Fibroblast of the aortic adventitia (primary cell): Measurements from ENCODE around the gene FILIP1. TPM values are rescaled to one million over a fixed set of nuclear protein-coding genes. Genes with fewer than 3 reads are reported as not detected.

Experiments used
- DNase-seq: peaks from one replicate; pipeline ENCODE4 v3.0.0-alpha.2; 2010; ENCODE audit warnings: low read depth
- H3K4me3 ChIP-seq: 2 replicates; pipeline ENCODE4 v1.5.1; 2011; ENCODE audit warnings: low read depth, mild to moderate bottlenecking, control low read depth, low read length, moderate library complexity
- total RNA-seq: library from RNA; depleted of rRNA; stranded (reverse); fragments of >200 nt; gene quantifications from 2 replicates; pipeline ENCODE4 v1.2.3, GENCODE V29; 2012; ENCODE audit warnings: low replicate concordance
- TF ChIP-seq, protein P1 (sequence below): IDR thresholded peaks from 2 replicates; pipeline ENCODE4 v1.5.1; 2011; ENCODE audit warnings: mild to moderate bottlenecking, low read length, control low read depth, inconsistent platforms; ENCODE audit not compliant: insufficient read depth

FILIP1 gene
- total RNA-seq, 1 donor: 0.45 TPM

DNA sequence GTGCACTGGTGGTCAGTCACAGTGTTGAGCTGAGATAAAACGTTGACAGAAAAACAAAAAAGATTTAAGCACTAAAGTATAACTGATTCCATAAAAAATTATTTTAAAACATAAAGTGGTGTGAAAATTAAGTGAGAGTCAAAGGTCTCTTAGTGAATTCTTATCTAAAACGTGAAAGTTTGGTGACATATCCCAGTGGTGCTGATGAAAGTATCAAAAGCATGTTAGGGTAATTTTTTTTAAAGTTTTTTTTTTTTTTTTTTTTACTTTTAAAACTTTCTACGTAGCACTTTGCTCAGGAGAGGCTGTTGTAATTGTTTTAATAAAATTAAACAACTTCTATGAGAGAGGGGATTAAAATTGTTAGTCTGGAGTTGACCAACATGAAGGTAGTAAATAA, 143.4 kb downstream of the FILIP1 start:
- DNase-seq: no peak
- no peak overlapping the region for H3K4me3 ChIP-seq
- TF ChIP-seq, protein P1, sequence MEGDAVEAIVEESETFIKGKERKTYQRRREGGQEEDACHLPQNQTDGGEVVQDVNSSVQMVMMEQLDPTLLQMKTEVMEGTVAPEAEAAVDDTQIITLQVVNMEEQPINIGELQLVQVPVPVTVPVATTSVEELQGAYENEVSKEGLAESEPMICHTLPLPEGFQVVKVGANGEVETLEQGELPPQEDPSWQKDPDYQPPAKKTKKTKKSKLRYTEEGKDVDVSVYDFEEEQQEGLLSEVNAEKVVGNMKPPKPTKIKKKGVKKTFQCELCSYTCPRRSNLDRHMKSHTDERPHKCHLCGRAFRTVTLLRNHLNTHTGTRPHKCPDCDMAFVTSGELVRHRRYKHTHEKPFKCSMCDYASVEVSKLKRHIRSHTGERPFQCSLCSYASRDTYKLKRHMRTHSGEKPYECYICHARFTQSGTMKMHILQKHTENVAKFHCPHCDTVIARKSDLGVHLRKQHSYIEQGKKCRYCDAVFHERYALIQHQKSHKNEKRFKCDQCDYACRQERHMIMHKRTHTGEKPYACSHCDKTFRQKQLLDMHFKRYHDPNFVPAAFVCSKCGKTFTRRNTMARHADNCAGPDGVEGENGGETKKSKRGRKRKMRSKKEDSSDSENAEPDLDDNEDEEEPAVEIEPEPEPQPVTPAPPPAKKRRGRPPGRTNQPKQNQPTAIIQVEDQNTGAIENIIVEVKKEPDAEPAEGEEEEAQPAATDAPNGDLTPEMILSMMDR: no peak

DNA sequence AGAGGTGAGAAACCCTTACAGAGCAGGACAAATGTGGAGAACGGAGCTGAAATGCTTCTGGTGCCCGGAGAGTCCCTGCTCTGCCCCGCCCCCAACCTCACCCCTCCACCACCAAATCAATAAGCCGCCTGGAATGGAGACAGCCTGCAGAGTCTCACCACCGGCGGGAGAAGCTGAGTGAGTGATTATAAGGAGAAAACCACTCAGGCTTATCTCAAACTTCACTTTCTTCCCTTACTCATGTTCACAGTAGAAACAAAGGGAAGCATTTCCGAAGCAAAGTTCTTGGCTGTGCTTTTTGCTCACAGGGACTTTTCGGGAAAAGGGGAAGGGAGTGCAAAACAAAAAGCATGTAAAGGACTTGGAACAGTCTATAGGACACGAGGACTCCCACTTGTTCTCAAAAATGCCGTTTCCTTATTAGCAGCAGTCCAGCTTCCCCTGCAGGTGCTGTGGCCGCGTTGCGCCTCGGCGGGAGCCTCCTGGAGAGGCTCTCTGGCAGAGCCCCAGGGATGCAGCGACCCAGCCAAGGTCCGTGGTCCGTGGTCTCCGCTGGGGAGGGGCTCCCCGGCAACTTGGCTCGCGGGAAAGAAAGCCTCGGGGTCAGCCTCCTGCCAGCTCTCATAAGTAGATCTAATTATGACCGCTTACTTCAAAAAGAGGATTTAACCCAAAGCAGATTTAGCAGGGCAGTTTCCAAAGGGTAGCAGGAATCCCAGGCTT, 144.2 kb downstream of the FILIP1 start:
- TF ChIP-seq, protein P1: no peak

DNA sequence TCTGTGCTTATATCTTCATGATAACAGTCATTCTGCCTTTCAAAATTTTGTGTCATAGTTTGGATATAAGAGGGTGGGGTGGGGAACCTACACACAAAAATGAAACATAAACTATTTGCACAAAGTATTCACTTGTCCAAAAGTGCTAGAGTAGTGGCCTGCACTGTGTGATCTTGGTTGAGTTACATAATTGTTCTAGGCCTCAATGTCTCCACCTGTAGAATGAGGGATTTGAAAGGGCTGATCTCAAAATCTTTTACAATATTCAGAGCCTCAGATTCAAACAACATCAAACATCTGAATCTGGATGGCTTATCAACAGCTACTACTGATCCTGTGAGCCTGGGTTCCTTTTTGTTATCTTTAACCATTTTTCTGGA, 144.7 kb downstream of the FILIP1 start:
- TF ChIP-seq, protein P1: no peak
- DNase-seq: no peak
- no peak overlapping the region for H3K4me3 ChIP-seq

More for the DNA sequence above, 144.2 kb downstream of the FILIP1 start:
- peak overlapping the region; percentile 58 for H3K4me3 ChIP-seq
- DNase-seq: peak; percentile 56

DNA sequence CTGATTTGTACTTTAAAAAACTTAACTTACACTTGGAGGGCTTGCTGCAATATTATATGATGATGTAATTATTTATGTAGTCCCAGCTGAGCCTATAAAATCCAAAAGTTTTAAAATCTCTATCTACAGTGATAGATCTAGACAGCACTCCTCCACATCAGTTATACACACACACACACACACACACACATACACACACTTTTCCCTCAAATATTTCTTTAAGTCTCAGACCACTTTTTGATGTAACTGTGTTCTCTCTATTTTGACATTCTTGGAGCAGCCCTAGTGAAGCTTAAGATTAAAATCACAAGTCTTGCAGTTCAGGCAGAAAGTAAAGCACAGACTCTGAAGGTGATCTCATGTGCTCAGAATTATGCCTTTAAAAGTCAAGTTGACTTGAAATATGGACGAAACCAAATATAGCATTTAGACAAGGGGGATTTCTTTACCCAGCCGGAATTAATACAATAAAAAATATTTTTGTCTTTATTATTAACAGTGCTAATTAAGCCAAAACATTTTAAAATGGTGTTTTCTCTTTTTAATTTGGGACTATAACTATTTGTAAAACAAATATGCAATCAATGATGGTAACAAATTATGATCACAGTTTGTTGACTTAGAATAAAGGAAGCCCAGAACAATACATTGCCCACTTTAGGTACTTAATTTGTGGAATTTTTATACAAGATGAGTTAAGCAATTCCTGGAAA, 145.5 kb downstream of the FILIP1 start:
- peak; percentile 21 for DNase-seq
- TF ChIP-seq, protein P1: no peak
- H3K4me3 ChIP-seq: no peak overlapping the region

DNA sequence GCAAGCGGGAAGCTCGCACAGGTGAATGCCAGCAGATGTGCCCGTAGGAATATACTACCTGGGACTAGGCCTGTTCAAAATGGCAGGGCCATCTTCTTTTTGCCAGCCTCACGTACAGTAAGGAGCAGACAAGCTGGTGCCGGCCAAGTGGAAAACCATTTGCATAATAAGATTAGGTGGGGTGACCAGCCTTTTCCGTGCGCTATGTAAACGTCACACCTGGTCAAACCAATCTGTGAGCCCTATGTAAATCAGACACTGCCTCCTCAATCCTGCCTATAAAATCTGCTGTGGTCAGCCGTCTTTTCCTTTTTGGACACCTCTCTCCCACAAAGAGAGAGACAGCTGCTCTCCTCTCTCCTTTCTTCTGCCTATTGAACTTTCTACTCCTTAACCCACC, 148.2 kb downstream of the FILIP1 start:
- H3K4me3 ChIP-seq: no peak overlapping the region
- DNase-seq: no peak
- TF ChIP-seq, protein P1: no peak

DNA sequence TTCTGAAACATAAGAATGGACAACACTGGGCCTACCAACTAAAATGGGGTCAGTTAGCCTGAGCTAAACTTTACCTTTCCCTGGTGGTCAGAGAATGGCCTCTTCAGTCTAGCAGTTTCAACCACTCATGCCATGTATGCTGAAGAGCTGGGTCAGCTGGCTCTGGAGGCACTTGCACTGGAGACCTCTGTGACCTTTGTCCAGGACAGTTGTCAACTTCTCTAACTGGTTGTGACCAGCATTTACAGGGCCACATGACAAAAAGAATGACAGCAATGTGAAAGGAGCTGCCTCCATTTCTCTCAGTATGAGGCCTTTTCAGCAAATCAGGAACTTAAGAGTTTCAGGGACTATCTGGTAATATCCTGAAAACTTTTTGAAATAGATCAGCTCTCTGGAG, 149.1 kb downstream of the FILIP1 start:
- TF ChIP-seq, protein P1: no peak
- no peak overlapping the region for H3K4me3 ChIP-seq
- DNase-seq: no peak
